Activated CD8-positive, alpha-beta memory T cell treated with anti-CD3 and anti-CD28 coated beads for 36 hours (primary cell): ENCODE data around the gene ARHGAP12. TPM values are rescaled to one million over a fixed set of nuclear protein-coding genes. Genes with fewer than 3 reads are reported as not detected.
"Not testable (repeated sequence)": the region's sequence is repeated elsewhere in the genome, so short reads cannot be mapped to it uniquely, and the experiment has no call there.

Experiments used
- CTCF ChIA-PET: fragments of 350-600 bp; sonication (Branson Sonifier 250); formaldehyde crosslinking; loops from one replicate; lab custom pipeline; 2021; ENCODE audit warnings: antibody characterized with exemption; lab: Charles Lee
- POLR2A ChIA-PET: fragments of 350-600 bp; sonication (Branson Sonifier 250); formaldehyde crosslinking; loops from one replicate; lab custom pipeline; 2021; ENCODE audit warnings: antibody characterized with exemption; lab: Charles Lee
- total RNA-seq, 2 experiments: library from RNA; stranded (reverse); gene quantifications; one replicate each; pipeline ENCODE4 v1.2.3, GENCODE V29; 2021

ARHGAP12 gene
- 1 to 10 TPM; 2.7 to 3.2 TPM for total RNA-seq

DNA sequence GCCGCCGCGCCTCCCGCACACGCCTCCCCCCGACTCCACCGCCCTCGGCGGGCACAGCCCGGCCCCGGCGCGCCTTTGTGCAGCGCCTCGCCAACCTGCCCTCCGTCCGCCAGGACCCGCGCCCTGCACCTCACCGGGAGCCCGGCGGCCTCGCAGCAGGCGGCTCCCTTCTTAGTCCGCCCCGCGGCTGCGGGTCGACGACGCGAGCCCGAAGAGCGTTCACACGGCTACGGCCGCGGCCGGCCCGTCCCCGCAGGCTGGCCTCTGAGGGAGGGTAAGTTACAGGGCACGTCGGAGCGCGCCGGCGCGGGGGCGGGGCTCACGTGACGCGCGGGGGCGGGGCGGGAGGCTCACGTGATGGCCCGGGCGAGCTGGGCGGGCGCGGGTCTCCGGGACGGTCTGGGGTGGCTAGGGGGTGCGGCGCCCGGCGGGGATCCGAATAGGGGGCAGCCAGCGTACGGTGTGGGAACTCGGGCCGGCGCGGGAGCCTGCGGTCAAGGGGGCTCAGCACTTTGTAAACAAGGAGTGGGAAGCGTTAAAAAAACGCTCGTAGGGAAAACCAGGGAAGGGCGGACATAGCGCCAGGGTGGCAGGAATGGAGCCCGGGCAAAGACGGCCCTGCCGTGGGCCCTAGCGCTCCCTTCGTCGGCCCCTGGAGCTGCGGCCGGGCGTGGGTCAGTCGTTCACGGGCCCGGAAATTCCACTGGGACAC, at the start of gene ARHGAP12:
Gene ARHGAP12, minus strand, starts transcription at position 283 of the 712 bp plus-strand sequence. CDS start 19,976 bp downstream, outside the sequence.
- ChIA-PET CTCF (no interaction called here), POLR2A (interaction anchor here (0.5 kb wide), 1 partner anchor 18 kb away, joined by 5 read pairs; no protein-coding TSS in a partner anchor)

DNA sequence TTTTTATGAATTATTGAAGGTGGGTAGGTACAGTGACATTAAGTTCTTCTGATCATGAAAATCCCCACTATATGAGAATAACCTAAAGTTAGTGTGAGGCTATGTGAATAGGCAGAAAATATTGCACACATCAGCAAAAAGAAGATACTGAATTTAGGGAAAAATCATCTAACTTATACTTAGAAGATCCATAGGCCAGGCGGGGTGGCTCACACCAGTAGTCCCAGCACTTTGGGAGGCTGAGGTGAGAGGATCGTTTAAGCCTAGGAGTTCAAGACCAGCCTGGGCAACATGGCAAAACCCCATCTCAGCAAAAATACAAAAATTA, 49.5 kb upstream of the ARHGAP12 start:
- POLR2A ChIA-PET, result no interaction called here
- CTCF ChIA-PET, result no interaction called here

GRCh38 chr10:31977440-31978155, 49.0 kb upstream of the ARHGAP12 start:
- CTCF ChIA-PET, result no interaction called here
- POLR2A ChIA-PET, result no interaction called here

DNA sequence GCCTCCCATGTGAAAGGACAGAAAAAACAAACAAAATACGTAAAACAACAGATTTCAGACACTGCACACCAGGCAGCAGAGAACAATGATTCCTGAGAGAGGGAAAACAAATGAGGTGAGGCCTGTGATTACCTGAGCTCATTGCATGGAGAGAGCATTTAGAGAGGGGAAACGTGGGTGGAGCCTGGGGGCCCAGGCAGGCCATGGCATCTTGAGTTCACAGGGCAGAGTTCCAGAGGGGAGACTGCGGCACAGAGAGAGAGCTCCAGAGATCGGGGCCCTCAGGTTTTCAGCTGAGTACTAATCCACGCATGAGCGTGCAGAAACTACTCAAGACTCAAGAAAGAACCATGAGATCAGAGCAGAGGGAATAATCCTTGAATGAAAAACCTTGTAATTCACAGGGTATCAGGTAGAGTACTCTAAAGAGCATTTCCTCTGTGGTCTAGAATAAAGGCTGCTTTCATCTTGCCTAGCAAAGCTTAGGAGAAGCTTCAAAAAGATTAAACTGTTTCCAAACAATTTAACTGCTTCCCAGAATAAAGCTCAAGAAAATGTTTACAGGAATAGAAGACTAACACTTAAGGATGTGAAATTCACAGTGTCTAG, 46.6 kb upstream of the ARHGAP12 start:
- ChIA-PET CTCF (no interaction called here), POLR2A (no interaction called here)

DNA sequence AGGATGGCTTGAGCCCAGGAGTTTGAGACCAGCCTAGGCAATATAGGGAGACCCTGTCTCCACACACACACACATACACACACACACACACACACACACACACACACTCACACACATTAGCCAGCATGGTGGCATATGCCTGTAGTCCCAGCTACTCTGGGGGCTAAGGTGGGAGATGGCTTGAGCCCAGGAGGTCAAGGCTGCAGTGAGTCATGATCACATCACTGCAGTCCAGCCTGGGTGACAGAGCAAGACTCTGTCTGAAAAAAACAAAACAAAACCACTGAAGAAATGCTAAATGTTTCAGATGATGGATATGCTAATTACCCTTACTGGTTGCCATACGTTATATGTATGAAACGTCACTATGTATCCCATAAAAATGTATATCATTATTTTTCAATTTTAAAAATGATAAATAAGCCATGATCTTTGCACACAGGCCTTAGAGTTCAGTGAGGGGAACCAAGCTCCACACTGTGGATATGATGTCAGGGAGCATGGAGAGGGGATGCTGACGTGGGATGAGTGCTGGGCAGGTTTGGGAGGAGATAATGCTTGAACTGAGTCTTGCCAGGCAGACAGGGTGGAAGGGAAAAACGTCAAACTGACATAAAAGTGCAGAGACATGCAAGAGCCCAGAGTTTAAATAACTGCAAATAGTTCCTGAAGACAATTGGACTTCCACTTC, 45.9 kb upstream of the ARHGAP12 start:
- POLR2A ChIA-PET, result no interaction called here
- CTCF ChIA-PET, result no interaction called here

DNA sequence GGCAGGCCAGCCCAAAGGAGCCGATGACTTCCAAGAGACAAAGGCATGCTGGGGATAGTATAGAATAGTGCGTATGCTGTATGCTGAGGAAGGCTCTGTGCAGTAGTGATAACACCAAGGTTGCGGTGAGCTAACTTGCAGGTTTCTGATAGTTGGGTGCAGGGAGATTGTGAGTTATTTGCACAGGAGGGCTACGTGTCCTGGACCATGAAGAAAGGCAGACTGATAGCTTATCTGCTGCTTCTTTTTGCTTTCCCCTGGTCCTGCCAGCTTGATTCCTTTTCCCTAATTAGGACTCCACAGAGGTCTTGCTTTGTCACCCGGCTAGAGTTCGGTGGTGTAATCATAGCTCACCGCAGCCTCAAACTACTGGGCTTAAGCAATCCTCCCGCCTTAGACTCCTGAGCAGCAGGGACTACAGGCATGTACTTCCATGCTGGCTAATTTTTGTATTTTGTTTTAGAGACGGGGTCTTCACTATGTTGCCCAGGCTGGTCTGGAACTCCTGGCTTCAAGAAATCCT, 43.9 kb upstream of the ARHGAP12 start:
- ChIA-PET POLR2A (no interaction called here), CTCF (no interaction called here)

- CTCF ChIA-PET, POLR2A ChIA-PET: not testable (repeated sequence)
Measured at GRCh38 chr10:31969847-31970246, 41.2 kb upstream of the ARHGAP12 start.

DNA sequence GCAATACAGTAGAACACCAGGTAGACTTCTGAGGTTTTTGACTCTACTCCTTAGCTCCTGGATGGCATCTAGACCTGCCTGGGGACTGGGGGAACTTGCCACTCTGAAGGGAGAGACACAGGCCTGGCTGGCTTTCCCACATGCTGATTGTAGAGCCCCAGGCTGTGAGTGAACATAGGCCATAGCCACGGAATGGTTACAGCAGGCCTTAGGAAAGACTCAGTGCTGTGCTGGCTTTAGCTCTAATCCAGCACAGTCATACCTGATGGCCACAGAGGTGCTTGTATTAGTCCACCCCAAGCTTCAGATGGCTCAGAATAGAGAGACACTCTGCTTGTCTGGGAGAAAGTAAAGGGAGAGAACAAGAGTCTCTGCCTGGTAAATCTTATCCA, 35.0 kb upstream of the ARHGAP12 start:
- ChIA-PET POLR2A (no interaction called here), CTCF (no interaction called here)

GRCh38 chr10:31962826-31963588, 34.4 kb upstream of the ARHGAP12 start:
- ChIA-PET POLR2A (no interaction called here), CTCF (no interaction called here)

DNA sequence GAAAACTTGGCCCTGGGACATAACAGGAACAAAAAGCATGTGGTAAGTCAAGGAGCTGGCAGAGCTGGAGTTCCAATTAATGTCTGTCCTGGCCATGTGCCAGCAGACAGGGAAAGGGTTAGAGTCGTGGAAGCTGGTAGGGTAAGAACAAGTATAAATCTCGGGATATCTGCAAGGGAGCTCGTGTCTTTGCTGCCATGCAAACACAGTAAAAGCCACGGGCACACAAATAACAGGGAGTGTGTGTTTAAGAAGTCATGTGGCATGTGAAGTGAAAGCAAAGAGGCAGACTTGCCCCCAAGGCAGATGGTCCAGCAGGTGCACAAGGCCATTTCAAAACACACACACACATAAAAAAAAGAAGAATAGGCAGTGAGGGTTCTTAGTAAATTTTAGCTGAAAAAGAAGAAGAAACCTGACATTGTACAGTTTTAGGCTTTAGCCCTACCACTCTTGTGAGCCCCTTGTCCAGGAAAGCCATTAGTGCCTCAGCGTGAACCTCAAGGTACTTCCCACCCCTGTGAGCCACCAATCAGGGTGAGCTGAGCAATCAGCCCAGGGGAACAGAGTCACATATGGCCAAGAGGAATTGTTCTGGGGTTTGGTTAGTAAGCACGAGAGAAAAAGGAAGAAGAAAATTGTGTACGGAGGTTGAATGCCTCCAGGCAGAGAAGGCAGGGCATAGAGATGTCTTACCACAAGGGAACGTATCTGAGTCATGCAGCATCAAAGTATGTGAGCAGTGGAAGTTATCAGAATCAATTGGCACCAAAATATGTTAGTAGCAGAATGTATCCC, 32.8 kb upstream of the ARHGAP12 start:
- POLR2A ChIA-PET, result no interaction called here
- CTCF ChIA-PET, result no interaction called here

GRCh38 chr10:31959461-31960173, 31.0 kb upstream of the ARHGAP12 start:
- ChIA-PET POLR2A (no interaction called here), CTCF (no interaction called here)

- ChIA-PET POLR2A (no interaction called here), CTCF (no interaction called here)
Measured at GRCh38 chr10:31958856-31959255, 30.2 kb upstream of the ARHGAP12 start.

GRCh38 chr10:31956200-31956946, 27.7 kb upstream of the ARHGAP12 start:
- CTCF ChIA-PET, result no interaction called here
- POLR2A ChIA-PET, result no interaction called here

DNA sequence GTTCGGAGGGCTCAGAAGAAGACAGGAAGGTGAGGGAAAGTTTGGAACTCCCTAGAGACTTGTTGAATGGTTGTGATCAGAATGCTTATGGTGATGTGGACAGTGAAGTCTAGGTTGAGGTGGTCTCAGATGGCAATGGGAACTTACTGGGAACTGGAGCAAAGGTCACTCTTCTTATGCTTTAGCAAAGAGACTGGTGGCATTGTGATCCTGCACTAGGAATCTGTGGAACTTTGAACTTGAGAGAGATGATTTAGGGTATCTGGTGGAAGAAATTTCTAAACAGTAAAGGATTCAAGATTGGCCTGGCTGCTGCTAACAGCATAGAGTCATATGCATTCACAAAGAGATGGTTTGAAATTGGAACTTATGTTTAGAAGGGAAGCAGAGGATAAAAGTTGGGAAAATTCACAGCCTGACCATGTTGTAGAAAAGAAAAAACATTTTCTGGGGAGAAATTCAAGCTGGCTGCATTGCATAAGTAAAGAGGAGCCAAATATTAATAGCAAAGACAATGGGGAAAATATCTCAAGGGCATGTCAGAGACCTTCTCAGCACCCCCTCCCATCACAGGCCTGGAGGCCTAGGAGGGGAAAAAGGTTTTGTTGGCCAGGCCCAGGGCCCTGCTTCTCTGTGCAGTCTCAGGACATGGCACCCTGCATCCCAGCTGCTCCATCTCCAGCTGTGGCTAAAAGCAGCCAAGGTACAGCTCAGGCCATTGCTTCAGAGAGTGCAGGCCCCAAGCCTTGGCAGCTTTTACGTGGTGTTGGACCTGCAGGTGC, 26.0 kb upstream of the ARHGAP12 start:
- POLR2A ChIA-PET, result no interaction called here
- CTCF ChIA-PET, result no interaction called here

DNA sequence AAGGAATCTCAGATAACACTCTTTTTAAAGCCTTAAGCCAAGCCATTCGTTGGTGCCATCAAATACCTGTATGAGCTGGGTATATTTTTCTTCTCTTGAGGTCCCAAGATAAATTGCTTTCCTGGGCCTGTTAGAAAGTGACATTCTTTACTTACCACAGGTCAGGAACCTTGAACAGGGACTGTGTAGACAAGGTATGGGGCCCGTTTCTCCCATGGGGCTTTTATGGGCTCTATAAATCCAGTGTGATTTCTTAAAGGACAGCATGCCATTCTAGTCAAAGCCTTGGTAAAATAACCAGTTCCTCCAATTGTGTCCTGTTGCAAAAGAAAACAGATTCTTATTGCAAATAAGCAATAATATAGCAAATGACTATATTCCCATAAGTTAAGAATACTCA, 24.8 kb upstream of the ARHGAP12 start:
- ChIA-PET CTCF (no interaction called here), POLR2A (no interaction called here)

GRCh38 chr10:31953080-31953479, 24.4 kb upstream of the ARHGAP12 start:
- POLR2A ChIA-PET, result no interaction called here
- CTCF ChIA-PET, result no interaction called here

DNA sequence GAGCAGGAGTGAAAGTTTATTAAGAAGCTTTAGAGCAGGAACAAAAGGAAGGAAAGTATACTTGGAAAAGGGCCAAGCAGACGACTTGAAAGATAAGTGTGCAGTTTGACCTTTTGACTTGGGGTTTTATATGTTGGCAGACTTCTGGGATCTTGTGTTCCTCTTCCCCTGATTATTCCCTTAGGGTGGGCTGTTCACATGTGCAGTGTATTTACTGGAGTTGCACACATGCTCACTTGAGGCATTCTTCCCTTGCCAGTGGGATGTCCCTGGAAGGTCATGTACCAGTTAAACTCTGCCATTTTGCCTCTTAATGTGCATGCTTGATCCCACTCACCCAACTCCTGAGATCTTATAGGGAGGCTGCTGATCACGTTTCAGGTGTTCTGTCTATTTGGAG, 23.4 kb upstream of the ARHGAP12 start:
- POLR2A ChIA-PET, result no interaction called here
- CTCF ChIA-PET, result no interaction called here
